ENCODE measurements around the gene SPAG17. TPM values are rescaled to one million over a fixed set of nuclear protein-coding genes. Genes with fewer than 3 reads are reported as not detected.

SPAG17 gene
- total and polyA plus RNA-seq, 2 experiments from 2014 or later = 1.0 to 1.1 TPM

- TF ChIP-seq REST (IDR thresholded peaks at IDR 0.05; ENCODE audit: unreplicated experiment) (no peak), EZH2 (IDR thresholded peaks at IDR 0.05; ENCODE audit: low read depth, unreplicated experiment) (no peak), JUNB (IDR thresholded peaks at IDR 0.05; ENCODE audit: unreplicated experiment) (no peak), ZNF331 (CRISPR knock-in tag; IDR thresholded peaks at IDR 0.05; ENCODE audit: low read depth) (no peak)
Measured at GRCh38 chr1:117985973-117986372, 199.1 kb downstream of the SPAG17 start (continued).

GRCh38 chr1:117985239-117985638 is 199.8 kb downstream of the SPAG17 start:
- DNase-seq (ENCODE audit: low spot score) = no peak
- Histone ChIP-seq H3K79me2 (replicated peaks; ENCODE audit: insufficient read depth) (no peaks in the 10 kb centered on the region), H3K27me3 (ENCODE audit: insufficient read depth) (no peaks in the 10 kb centered on the region), H3K9me2 (ENCODE audit: insufficient read depth) (peaks cover 7% of the 10 kb centered on the region; the same call in 1 of the 2 replicates), H2AFZ (no peak overlapping the region), H3K36me3 (ENCODE audit: insufficient read depth) (no peaks in the 10 kb centered on the region), H3K4me2 (no peak overlapping the region), H3K4me1 (ENCODE audit: insufficient read depth) (no peaks in the 10 kb centered on the region), H4K20me1 (replicated peaks; ENCODE audit: insufficient read depth) (no peaks in the 10 kb centered on the region), H3K27ac (ENCODE audit: low read depth) (no peak overlapping the region), H3F3A (replicated peaks; ENCODE audit: low read depth) (no peaks in the 10 kb centered on the region), H3K4me3 (no peak overlapping the region)
- H3K36me3 Mint-ChIP-seq (ENCODE audit: low read depth) = no peaks in the 10 kb centered on the region
- H3K27ac Mint-ChIP-seq = no peak overlapping the region
- H3K4me3 Mint-ChIP-seq = no peak overlapping the region
- H3K4me1 Mint-ChIP-seq = peaks cover 6% of the 10 kb centered on the region; the same call in 2 of the 3 replicates
- H3K9me3 Mint-ChIP-seq = no peaks in the 10 kb centered on the region
- peaks cover 2% of the 10 kb centered on the region for H3K27me3 Mint-ChIP-seq (ENCODE audit: insufficient read depth, low read depth, poor library complexity)
- no peak for ATAC-seq
- no peak for TF ChIP-seq EZH2 (IDR thresholded peaks at IDR 0.05; ENCODE audit: low read depth, unreplicated experiment)
- no peak for TF ChIP-seq EZH2phosphoT487 (IDR thresholded peaks at IDR 0.05; ENCODE audit: unreplicated experiment)
- TF ChIP-seq REST (IDR thresholded peaks at IDR 0.05; ENCODE audit: unreplicated experiment) = no peak
- no peak for TF ChIP-seq CTCF (conservative IDR thresholded peaks at IDR 0.05; ENCODE audit: low read depth in 2 of 2)
- TF ChIP-seq POLR2AphosphoS5 (IDR thresholded peaks at IDR 0.05; ENCODE audit: low read depth) = no peak
- TF ChIP-seq JUNB (IDR thresholded peaks at IDR 0.05; ENCODE audit: unreplicated experiment) = no peak
- no peak for TF ChIP-seq ETS1 (IDR thresholded peaks at IDR 0.05)
- TF ChIP-seq ZNF331 (CRISPR knock-in tag; IDR thresholded peaks at IDR 0.05; ENCODE audit: low read depth) = no peak
- no peak for TF ChIP-seq CREB1 (CRISPR knock-in tag; IDR thresholded peaks at IDR 0.05; ENCODE audit: low read depth)
- no peak for TF ChIP-seq STAT1 (IDR thresholded peaks at IDR 0.05; ENCODE audit: unreplicated experiment)
- no peak for TF ChIP-seq ZNF114 (CRISPR knock-in tag; IDR thresholded peaks at IDR 0.05)
